HL-60 (cell line): ENCODE data around the gene ERO1A.
"Not testable (repeated sequence)": the region's sequence is repeated elsewhere in the genome, so short reads cannot be mapped to it uniquely, and the experiment has no call there.

Source experiments
- CTCF ChIP-seq: IDR thresholded peaks from one replicate; pipeline ENCODE4 v1.5.1; 2011; ENCODE audit warnings: low read length, control low read depth, inconsistent platforms; ENCODE audit not compliant: insufficient read depth
- POLR2AphosphoS5 ChIP-seq: IDR thresholded peaks from 2 replicates; pipeline ENCODE4 v1.6.1; 2012; ENCODE audit warnings: low read depth
- REST ChIP-seq: IDR thresholded peaks from 2 replicates; pipeline ENCODE4 v1.6.1; 2012; ENCODE audit warnings: low read depth; ENCODE audit not compliant: insufficient replicate concordance

GRCh38 chr14:52727509-52727908 lies 32.2 kb upstream of the ERO1A start:
- not testable (repeated sequence) for TF ChIP-seq CTCF, REST, POLR2AphosphoS5
